Ecto neural progenitor cell (in vitro differentiated cells): ENCODE results near the gene LNX2.

ENCODE experiments used
- DNase-seq: peaks from one replicate; pipeline ENCODE4 v3.0.0-alpha.2; 2018; ENCODE audit warnings: low spot score

LNX2 gene

GRCh38 chr13:27605610-27606200, 14.6 kb downstream of the LNX2 start:
- DNase-seq = no peak

GRCh38 chr13:27605099-27605498, 15.2 kb downstream of the LNX2 start:
- no peak for DNase-seq

- no peak for DNase-seq
Observed at GRCh38 chr13:27601803-27602202, 18.5 kb downstream of the LNX2 start.

GRCh38 chr13:27601208-27601607, 19.1 kb downstream of the LNX2 start:
- DNase-seq = no peak

- no peak for DNase-seq
Observed at GRCh38 chr13:27600711-27601110, 19.6 kb downstream of the LNX2 start.

GRCh38 chr13:27599845-27600553, 20.3 kb downstream of the LNX2 start:
- no peak for DNase-seq

GRCh38 chr13:27599096-27599495, 21.2 kb downstream of the LNX2 start:
- no peak for DNase-seq

- no peak for DNase-seq
Observed at GRCh38 chr13:27595055-27595811, 25.1 kb downstream of the LNX2 start.

GRCh38 chr13:27593267-27593666, 27.1 kb downstream of the LNX2 start:
- DNase-seq = no peak

- DNase-seq = no peak
Observed at GRCh38 chr13:27592865-27593264, 27.5 kb downstream of the LNX2 start.

- no peak for DNase-seq
Observed at GRCh38 chr13:27588405-27588804, 31.9 kb downstream of the LNX2 start.

GRCh38 chr13:27587095-27587746, 33.1 kb downstream of the LNX2 start:
- DNase-seq = no peak

GRCh38 chr13:27583645-27584044, 36.7 kb downstream of the LNX2 start:
- DNase-seq = no peak

GRCh38 chr13:27578121-27579030, 42.0 kb downstream of the LNX2 start:
- no peak for DNase-seq

GRCh38 chr13:27574661-27575060, 45.7 kb downstream of the LNX2 start:
- DNase-seq = no peak

- no peak for DNase-seq
Observed at GRCh38 chr13:27573265-27573664, 47.1 kb downstream of the LNX2 start.

- no peak for DNase-seq
Observed at GRCh38 chr13:27572234-27572901, 48.0 kb downstream of the LNX2 start.

GRCh38 chr13:27570906-27571305, 49.4 kb downstream of the LNX2 start:
- no peak for DNase-seq

- DNase-seq = no peak
Observed at GRCh38 chr13:27569405-27569804, 50.9 kb downstream of the LNX2 start.

- DNase-seq = no peak
Observed at GRCh38 chr13:27565818-27566217, 54.5 kb downstream of the LNX2 start.

- DNase-seq = no peak
Observed at GRCh38 chr13:27562457-27562856, 57.9 kb downstream of the LNX2 start.
